Glutamatergic neuron (in vitro differentiated cells): ENCODE results near the gene DLL3. TPM values are rescaled to one million over a fixed set of nuclear protein-coding genes. Genes with fewer than 3 reads are reported as not detected.

Source experiments
- DNase-seq: peaks from one replicate; pipeline ENCODE4 v3.0.0; 2022
- H3K27ac Mint-ChIP-seq: one replicate; pipeline ENCODE4 v1.8.0; 2020; ENCODE audit warnings: mild to moderate bottlenecking, mixed read lengths, inconsistent platforms; ENCODE audit not compliant: unreplicated experiment
- H3K27me3 Mint-ChIP-seq: one replicate; pipeline ENCODE4 v1.8.0; 2020; ENCODE audit warnings: mild to moderate bottlenecking, moderate library complexity, mixed read lengths, inconsistent platforms; ENCODE audit not compliant: unreplicated experiment
- H3K36me3 Mint-ChIP-seq: one replicate; pipeline ENCODE4 v1.8.0; 2020; ENCODE audit warnings: mild to moderate bottlenecking, mixed read lengths, inconsistent platforms; ENCODE audit not compliant: unreplicated experiment
- H3K4me1 Mint-ChIP-seq: one replicate; pipeline ENCODE4 v1.8.0; 2020; ENCODE audit warnings: mild to moderate bottlenecking, low read depth, mixed read lengths, inconsistent platforms; ENCODE audit not compliant: unreplicated experiment
- H3K4me3 Mint-ChIP-seq: one replicate; pipeline ENCODE4 v1.8.0; 2020; ENCODE audit warnings: mild to moderate bottlenecking, mixed read lengths, inconsistent platforms; ENCODE audit not compliant: unreplicated experiment
- H3K9me3 Mint-ChIP-seq: one replicate; pipeline ENCODE4 v1.8.0; 2020; ENCODE audit warnings: mild to moderate bottlenecking, moderate library complexity, mixed read lengths, inconsistent platforms; ENCODE audit not compliant: unreplicated experiment
- CTCF ChIP-seq: fragments of 200-600 bp; sonication (generic); IDR thresholded peaks from one replicate; pipeline ENCODE4 v1.5.0; 2021; ENCODE audit not compliant: partially characterized antibody, unreplicated experiment
- total RNA-seq: library from RNA; stranded (reverse); fragmentation: NEBNext Ultra II Directional; extraction: Animal tissue kit (Norgen Biotek cat#: 25700); gene quantifications from one replicate; pipeline ENCODE4 v1.2.1, GENCODE V29; 2021; ENCODE audit not compliant: unreplicated experiment

Gene DLL3
- total RNA-seq, 1 donor from 2014 or later: 788 TPM

- peak overlapping the region; percentile 38 for H3K27ac Mint-ChIP-seq
- no peak for TF ChIP-seq CTCF
- peaks cover 7% of the 10 kb centered on the region for H3K9me3 Mint-ChIP-seq
- no peak overlapping the region for H3K4me3 Mint-ChIP-seq
- DNase-seq: no peak
- H3K36me3 Mint-ChIP-seq: peaks cover 10% of the 10 kb centered on the region
- H3K27me3 Mint-ChIP-seq: peaks cover 8% of the 10 kb centered on the region
- peaks cover 28% of the 10 kb centered on the region for H3K4me1 Mint-ChIP-seq
These were observed 9.0 kb upstream of the DLL3 start for GRCh38 chr19:39489756-39490155.

GRCh38 chr19:39492225-39492624 is 6.5 kb upstream of the DLL3 start:
- Mint-ChIP-seq H3K9me3 (peaks cover 4% of the 10 kb centered on the region), H3K36me3 (no peaks in the 10 kb centered on the region), H3K27ac (no peak overlapping the region)

GRCh38 chr19:39492788-39493187 is 6.0 kb upstream of the DLL3 start:
- no peaks in the 10 kb centered on the region for H3K36me3 Mint-ChIP-seq
- DNase-seq: no peak
- peaks cover 10% of the 10 kb centered on the region for H3K27me3 Mint-ChIP-seq
- peaks cover 17% of the 10 kb centered on the region for H3K4me1 Mint-ChIP-seq
- peaks cover 6% of the 10 kb centered on the region for H3K9me3 Mint-ChIP-seq
- peak overlapping the region; percentile 81 for H3K27ac Mint-ChIP-seq
- no peak overlapping the region for H3K4me3 Mint-ChIP-seq
- TF ChIP-seq CTCF: no peak

More at GRCh38 chr19:39492225-39492624, 6.5 kb upstream of the DLL3 start:
- TF ChIP-seq CTCF: no peak
- DNase-seq: no peak
- peaks cover 18% of the 10 kb centered on the region for H3K4me1 Mint-ChIP-seq
- H3K4me3 Mint-ChIP-seq: no peak overlapping the region
- peaks cover 10% of the 10 kb centered on the region for H3K27me3 Mint-ChIP-seq

- H3K36me3 Mint-ChIP-seq: peaks cover 4% of the 10 kb centered on the region
- no peak for TF ChIP-seq CTCF
- peaks cover 18% of the 10 kb centered on the region for H3K27me3 Mint-ChIP-seq
- H3K27ac Mint-ChIP-seq: peak overlapping the region; percentile 90
- DNase-seq: no peak
- peaks cover 18% of the 10 kb centered on the region for H3K9me3 Mint-ChIP-seq
- peaks cover 14% of the 10 kb centered on the region for H3K4me1 Mint-ChIP-seq
- no peak overlapping the region for H3K4me3 Mint-ChIP-seq
These were observed 4.1 kb upstream of the DLL3 start for GRCh38 chr19:39494661-39495060.

- H3K27ac Mint-ChIP-seq: peak overlapping the region; percentile 94
- H3K27me3 Mint-ChIP-seq: peaks cover 23% of the 10 kb centered on the region
- peak overlapping the region; percentile 74 for H3K4me3 Mint-ChIP-seq
- H3K4me1 Mint-ChIP-seq: peaks cover 17% of the 10 kb centered on the region
- peaks cover 25% of the 10 kb centered on the region for H3K9me3 Mint-ChIP-seq
- no peak for TF ChIP-seq CTCF
- no peak for DNase-seq
- peaks cover 7% of the 10 kb centered on the region for H3K36me3 Mint-ChIP-seq
These were observed 2.7 kb upstream of the DLL3 start for GRCh38 chr19:39496063-39496462.
